Keratinocyte (primary cell): ENCODE data around the gene CCNYL1. TPM values are rescaled to one million over a fixed set of nuclear protein-coding genes. Genes with fewer than 3 reads are reported as not detected.

ENCODE experiments used
- DNase-seq: peaks from one replicate; pipeline ENCODE4 v3.0.0-alpha.2; 2011; ENCODE audit warnings: low read depth, missing footprints, low spot score
- FAIRE-seq: peaks from 2 replicates; lab custom pipeline; 2011; peaks lifted over from hg19 to GRCh38; lab: Jason Lieb, UNC
- H2AFZ ChIP-seq: 2 replicates; pipeline ENCODE4 v1.6.0; 2012; ENCODE audit warnings: low read length, control low read depth, inconsistent platforms; ENCODE audit not compliant: control insufficient read depth
- H3K27ac ChIP-seq: 2 replicates; pipeline ENCODE4 v1.5.1; 2011; ENCODE audit warnings: low read length; ENCODE audit not compliant: control insufficient read depth, insufficient read depth
- H3K27me3 ChIP-seq: 3 replicates; pipeline ENCODE4 v1.6.0; 2011; ENCODE audit warnings: low read length; ENCODE audit not compliant: control insufficient read depth, insufficient read depth; ENCODE audit errors: extremely low read depth
- H3K36me3 ChIP-seq, 2 experiments: 2 replicates in 1 of 2; 3 replicates in 1 of 2; pipeline ENCODE4 v1.5.1; 2011; ENCODE audit warnings: low read length in 2 of 2, mild to moderate bottlenecking in 1 of 2; ENCODE audit not compliant: control insufficient read depth in 2 of 2, insufficient read depth in 2 of 2; ENCODE audit errors: extremely low read depth in 1 of 2
- H3K4me1 ChIP-seq: 3 replicates; pipeline ENCODE4 v1.5.1; 2011; ENCODE audit warnings: low read length; ENCODE audit not compliant: control insufficient read depth, insufficient read depth; ENCODE audit errors: extremely low read depth
- H3K4me2 ChIP-seq: 3 replicates; pipeline ENCODE4 v1.6.0; 2011; ENCODE audit warnings: low read depth, low read length; ENCODE audit not compliant: control insufficient read depth, insufficient read depth; ENCODE audit errors: extremely low read depth
- H3K4me3 ChIP-seq, 3 experiments: fragments of 200-600 bp in 1 of 3; sonication (generic) in 1 of 3; 2 replicates in 2 of 3; 3 replicates in 1 of 3; pipeline ENCODE4 v1.5.1; 2011 to 2016; ENCODE audit warnings: low read length in 3 of 3, mild to moderate bottlenecking in 3 of 3, control low read depth in 2 of 3, inconsistent platforms in 1 of 3, low read depth in 1 of 3, mixed read lengths in 1 of 3, mixed run types in 1 of 3, moderate library complexity in 1 of 3; ENCODE audit not compliant: control insufficient read depth in 2 of 3, insufficient read depth in 2 of 3; ENCODE audit errors: extremely low read depth in 1 of 3
- H3K79me2 ChIP-seq: 2 replicates; pipeline ENCODE4 v1.6.0; 2012; ENCODE audit warnings: low read length; ENCODE audit not compliant: control insufficient read depth, insufficient read depth
- H3K9ac ChIP-seq: 3 replicates; pipeline ENCODE4 v1.6.0; 2011; ENCODE audit warnings: low read length; ENCODE audit not compliant: control insufficient read depth, insufficient read depth; ENCODE audit errors: extremely low read depth
- H3K9me1 ChIP-seq: 3 replicates; pipeline ENCODE4 v1.6.0; 2011; ENCODE audit warnings: low read length; ENCODE audit not compliant: control insufficient read depth, insufficient read depth; ENCODE audit errors: extremely low read depth
- H3K9me3 ChIP-seq: 2 replicates; pipeline ENCODE4 v1.5.1; 2012; ENCODE audit warnings: low read depth, low read length; ENCODE audit not compliant: control insufficient read depth
- H4K20me1 ChIP-seq: 3 replicates; pipeline ENCODE4 v1.6.0; 2011; ENCODE audit warnings: low read length; ENCODE audit not compliant: control insufficient read depth, insufficient read depth; ENCODE audit errors: extremely low read depth
- EZH2 ChIP-seq: IDR thresholded peaks from one replicate; pipeline ENCODE4 v1.6.1; 2012; ENCODE audit warnings: inconsistent platforms, mild to moderate bottlenecking, low read length, moderate library complexity
- dilution Hi-C: fragments of 300-500 bp; cut with MboI; formaldehyde crosslinking; loops from one replicate; pipeline ENCODE4 v1.7.0; 2020; ENCODE audit warnings: low sequenced_read_pairs; ENCODE audit not compliant: extremely low pct_ligation_motif_present
- polyA plus RNA-seq, 5 experiments: library from polyadenylated mRNA; depleted of rRNA in 3 of 5; stranded (reverse) in 3 of 5; stranded (forward) in 1 of 5; unstranded in 1 of 5; fragments of >200 nt; gene quantifications; 1 replicate in 1 of 5; 2 replicates in 3 of 5; 3 replicates in 1 of 5; pipeline versions ENCODE4 v1.2.1 to v1.2.3, GENCODE V29; 2011 to 2012; ENCODE audit warnings: missing spikeins in 2 of 5, low read depth in 1 of 5, low replicate concordance in 1 of 5
- TF ChIP-seq, protein P1 (sequence below), 3 experiments: IDR thresholded peaks in 1 of 3; conservative IDR thresholded peaks in 1 of 3; optimal IDR thresholded peaks in 1 of 3; 2 replicates in 2 of 3; 3 replicates in 1 of 3; pipeline versions ENCODE3 to v1.5.1; 2011; ENCODE audit warnings: low read length in 3 of 3, mild to moderate bottlenecking in 3 of 3, moderate library complexity in 2 of 3, control low read depth in 1 of 3, inconsistent platforms in 1 of 3; ENCODE audit not compliant: insufficient read depth in 2 of 3; ENCODE audit errors: extremely low read depth in 1 of 3

Gene CCNYL1
- polyA plus RNA-seq, 1 donor (not counting 4 experiments of a cell fraction or from before 2014, with no cell fraction given): 29.9 TPM

DNA sequence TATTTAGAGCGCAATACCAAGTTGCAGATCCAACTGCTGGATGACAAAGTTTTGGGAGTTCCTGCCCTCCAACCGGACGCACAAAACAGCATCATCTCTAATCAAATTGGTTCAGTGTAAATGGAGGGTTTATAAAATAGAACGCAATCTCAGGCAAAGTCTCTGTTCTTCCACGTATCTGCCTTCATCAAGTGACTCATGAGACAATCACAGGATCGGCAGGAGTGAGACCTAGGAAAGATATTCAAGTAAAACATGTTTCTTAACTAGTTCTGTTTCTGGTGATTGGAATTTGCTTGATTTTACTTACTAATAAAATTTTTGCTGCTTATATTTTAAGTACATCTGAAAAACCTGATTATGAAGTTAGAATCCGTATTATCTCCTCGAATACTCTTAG lies 50.7 kb downstream of the CCNYL1 start:
- no peak overlapping the region for H3K4me2 ChIP-seq
- peaks cover 7% of the 10 kb centered on the region for H3K4me1 ChIP-seq
- dilution Hi-C loops: loop anchor here (25.0 kb wide), 1 partner anchor 300 kb away; no protein-coding TSS in a partner anchor
- no peak overlapping the region for H3K9ac ChIP-seq
- peaks cover 19% of the 10 kb centered on the region for H3K79me2 ChIP-seq
- H3K9me3 ChIP-seq: no peaks in the 10 kb centered on the region
- peaks cover 2 to 4% of the 10 kb centered on the region in 2 experiments for H3K36me3 ChIP-seq
- H4K20me1 ChIP-seq: no peaks in the 10 kb centered on the region
- H2AFZ ChIP-seq: no peak overlapping the region
- DNase-seq (no peak), FAIRE-seq (no peak)
- H3K9me1 ChIP-seq: peaks cover 2% of the 10 kb centered on the region
- TF ChIP-seq, protein P1, sequence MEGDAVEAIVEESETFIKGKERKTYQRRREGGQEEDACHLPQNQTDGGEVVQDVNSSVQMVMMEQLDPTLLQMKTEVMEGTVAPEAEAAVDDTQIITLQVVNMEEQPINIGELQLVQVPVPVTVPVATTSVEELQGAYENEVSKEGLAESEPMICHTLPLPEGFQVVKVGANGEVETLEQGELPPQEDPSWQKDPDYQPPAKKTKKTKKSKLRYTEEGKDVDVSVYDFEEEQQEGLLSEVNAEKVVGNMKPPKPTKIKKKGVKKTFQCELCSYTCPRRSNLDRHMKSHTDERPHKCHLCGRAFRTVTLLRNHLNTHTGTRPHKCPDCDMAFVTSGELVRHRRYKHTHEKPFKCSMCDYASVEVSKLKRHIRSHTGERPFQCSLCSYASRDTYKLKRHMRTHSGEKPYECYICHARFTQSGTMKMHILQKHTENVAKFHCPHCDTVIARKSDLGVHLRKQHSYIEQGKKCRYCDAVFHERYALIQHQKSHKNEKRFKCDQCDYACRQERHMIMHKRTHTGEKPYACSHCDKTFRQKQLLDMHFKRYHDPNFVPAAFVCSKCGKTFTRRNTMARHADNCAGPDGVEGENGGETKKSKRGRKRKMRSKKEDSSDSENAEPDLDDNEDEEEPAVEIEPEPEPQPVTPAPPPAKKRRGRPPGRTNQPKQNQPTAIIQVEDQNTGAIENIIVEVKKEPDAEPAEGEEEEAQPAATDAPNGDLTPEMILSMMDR (optimal IDR thresholded peaks at IDR 0.05 in 1 of 3, IDR thresholded peaks at IDR 0.05 in 1 of 3, conservative IDR thresholded peaks at IDR 0.05 in 1 of 3; ENCODE audit: extremely low read depth in 1 of 3, insufficient read depth in 2 of 3, low read length in 3 of 3): no peak
- no peak for TF ChIP-seq EZH2
- H3K4me3 ChIP-seq: no peak overlapping the region
- H3K27ac ChIP-seq: no peak overlapping the region
- H3K27me3 ChIP-seq: no peaks in the 10 kb centered on the region

DNA sequence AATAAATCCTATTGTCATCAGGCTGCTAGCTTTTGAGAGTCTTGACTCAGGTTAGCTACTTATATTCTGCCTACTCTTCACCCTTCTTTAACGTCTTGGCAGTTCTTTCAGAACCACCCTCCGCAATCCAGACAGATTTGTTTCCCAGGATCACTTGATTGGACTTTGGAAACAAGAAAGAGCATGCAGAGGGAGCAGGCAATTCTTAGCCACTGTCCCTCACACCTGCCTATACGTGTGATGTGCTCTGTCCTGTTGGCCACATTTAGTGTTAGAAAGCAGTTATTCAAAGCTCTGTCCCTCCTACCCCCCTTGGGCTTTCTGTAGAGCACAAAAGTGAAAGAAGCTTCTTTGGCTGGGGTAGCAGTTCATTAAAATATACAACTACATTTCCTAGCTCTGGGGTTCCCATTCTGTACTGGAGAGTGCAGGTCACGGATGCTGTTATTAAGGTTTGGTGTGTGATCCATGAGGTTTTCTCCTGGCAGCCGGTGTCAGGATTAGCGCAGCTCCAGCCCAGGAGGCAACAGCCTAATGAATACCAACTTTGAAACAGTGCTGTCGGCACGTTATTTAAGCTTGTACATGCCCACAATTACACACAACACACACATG lies 52.0 kb downstream of the CCNYL1 start:
- Histone ChIP-seq H2AFZ (no peak overlapping the region), H3K4me2 (no peak overlapping the region), H3K27ac (no peak overlapping the region), H3K4me3 (no peak overlapping the region), H3K4me1 (peaks cover 7% of the 10 kb centered on the region), H4K20me1 (peaks cover 2% of the 10 kb centered on the region), H3K9ac (no peak overlapping the region), H3K9me3 (no peaks in the 10 kb centered on the region), H3K79me2 (peaks cover 27% of the 10 kb centered on the region), H3K27me3 (no peaks in the 10 kb centered on the region), H3K36me3 (peaks cover 2 to 8% of the 10 kb centered on the region in 2 experiments), H3K9me1 (peaks cover 2% of the 10 kb centered on the region)
- no peak for DNase-seq
- TF ChIP-seq EZH2: no peak
- TF ChIP-seq, protein P1 (optimal IDR thresholded peaks at IDR 0.05 in 1 of 3, IDR thresholded peaks at IDR 0.05 in 1 of 3, conservative IDR thresholded peaks at IDR 0.05 in 1 of 3; ENCODE audit: extremely low read depth in 1 of 3, insufficient read depth in 2 of 3, low read length in 3 of 3): no peak
- FAIRE-seq: no peak
- dilution Hi-C loops: loop anchor here (25.0 kb wide), 1 partner anchor 299 kb away; no protein-coding TSS in a partner anchor
